Naive thymus-derived CD4-positive, alpha-beta T cell (primary cell): ENCODE results near the gene IRS1. TPM values are rescaled to one million over a fixed set of nuclear protein-coding genes. Genes with fewer than 3 reads are reported as not detected.
A peak's percentile ranks its signal among the peaks of the same experiment; 100 is the strongest.

ENCODE experiments used
- ATAC-seq: fragments of 150-1000 bp; cut with Tn5 transposase; 2 replicates; pipeline ENCODE4 v1.10.0; 2021; ENCODE audit warnings: mild to moderate bottlenecking, moderate library complexity
- CTCF ChIA-PET: fragments of 350-600 bp; sonication (Branson Sonifier 250); formaldehyde crosslinking; loops from one replicate; lab custom pipeline; 2021; ENCODE audit warnings: antibody characterized with exemption; lab: Charles Lee
- POLR2A ChIA-PET: fragments of 350-600 bp; sonication (Branson Sonifier 250); formaldehyde crosslinking; loops from one replicate; lab custom pipeline; 2021; ENCODE audit warnings: antibody characterized with exemption, inconsistent platforms; lab: Charles Lee
- DNase-seq, 9 donors: peaks; one replicate each; pipeline versions ENCODE4 v3.0.0 to v3.0.0-alpha.2; 2020 to 2022; ENCODE audit warnings: mixed read lengths in 1 of 9
- H3K27ac ChIP-seq: one replicate; pipeline ENCODE4 v1.7.0; 2013; ENCODE audit warnings: mild to moderate bottlenecking, low read depth, low read length, moderate library complexity
- H3K27me3 ChIP-seq, 2 donors: one replicate each; pipeline ENCODE4 v1.7.0; 2013; ENCODE audit warnings: low read length in 2 of 2, mild to moderate bottlenecking in 2 of 2, moderate library complexity in 2 of 2; ENCODE audit not compliant: control insufficient read depth in 2 of 2, insufficient read depth in 2 of 2
- H3K36me3 ChIP-seq, 3 experiments: 1 replicate in 2 of 3; 2 replicates in 1 of 3; pipeline ENCODE4 v1.7.0; 2013; ENCODE audit warnings: low read length in 3 of 3, mild to moderate bottlenecking in 3 of 3, moderate library complexity in 1 of 3; ENCODE audit not compliant: insufficient read depth in 3 of 3, control insufficient read depth in 2 of 3
- H3K4me1 ChIP-seq, 2 donors: one replicate each; pipeline ENCODE4 v1.7.0; 2013; ENCODE audit warnings: low read length in 2 of 2, mild to moderate bottlenecking in 2 of 2, moderate library complexity in 1 of 2; ENCODE audit not compliant: control insufficient read depth in 2 of 2, insufficient read depth in 2 of 2
- H3K4me3 ChIP-seq: 2 replicates; pipeline ENCODE4 v1.7.0; 2013; ENCODE audit warnings: mild to moderate bottlenecking, low read length
- H3K9me3 ChIP-seq, 3 experiments: 1 replicate in 2 of 3; 2 replicates in 1 of 3; pipeline ENCODE4 v1.7.0; 2013; ENCODE audit warnings: low read length in 3 of 3; ENCODE audit not compliant: control insufficient read depth in 2 of 3
- H3K27ac Mint-ChIP-seq, 9 donors: one replicate each; pipeline ENCODE4 v1.8.0; 2020 to 2022; ENCODE audit warnings: mixed read lengths in 9 of 9, mild to moderate bottlenecking in 8 of 9, moderate library complexity in 5 of 9, inconsistent platforms in 2 of 9
- H3K27me3 Mint-ChIP-seq, 5 donors: one replicate each; pipeline ENCODE4 v1.8.0; 2021 to 2022; ENCODE audit warnings: mixed read lengths in 5 of 5, mild to moderate bottlenecking in 1 of 5
- H3K36me3 Mint-ChIP-seq, 5 donors: one replicate each; pipeline ENCODE4 v1.8.0; 2020 to 2022; ENCODE audit warnings: mixed read lengths in 5 of 5, mild to moderate bottlenecking in 3 of 5, inconsistent platforms in 1 of 5
- H3K4me1 Mint-ChIP-seq, 7 donors: one replicate each; pipeline ENCODE4 v1.8.0; 2020 to 2022; ENCODE audit warnings: mixed read lengths in 7 of 7, mild to moderate bottlenecking in 3 of 7, inconsistent platforms in 1 of 7
- H3K4me3 Mint-ChIP-seq, 10 donors: one replicate each; pipeline ENCODE4 v1.8.0; 2020 to 2022; ENCODE audit warnings: mild to moderate bottlenecking in 10 of 10, mixed read lengths in 10 of 10, moderate library complexity in 6 of 10, inconsistent platforms in 2 of 10
- H3K9me3 Mint-ChIP-seq, 11 donors: one replicate each; pipeline ENCODE4 v1.8.0; 2020 to 2022; ENCODE audit warnings: mixed read lengths in 11 of 11, mild to moderate bottlenecking in 4 of 11, inconsistent platforms in 1 of 11, moderate library complexity in 1 of 11
- intact Hi-C, 2 donors: fragments of 100-400 bp; cut with micrococcal nuclease; formaldehyde crosslinking; loops; one replicate each; pipeline ENCODE4 v1.15.1; 2023
- polyA plus RNA-seq, 2 donors: library from polyadenylated mRNA; unstranded; fragments of 300-500 nt; fragmentation: Illumina TruSeq; gene quantifications; one replicate each; pipeline ENCODE4 v1.2.3, GENCODE V29; 2021
- total RNA-seq, 6 experiments: library from RNA in 5 of 6; stranded (reverse) in 5 of 6; gene quantifications; 1 replicate in 5 of 6; 2 replicates in 1 of 6; pipeline ENCODE4 v1.2.3 and lab custom pipeline; 2021 to 2026

IRS1 gene
- total and polyA plus RNA-seq, 7 experiments from 2014 or later: 0.40 to 7.1 (median 3.3) TPM

GRCh38 chr2:226790431-226790830 lies 9.2 kb downstream of the IRS1 start:
- no peaks in the 10 kb centered on the region for H3K9me3 ChIP-seq
- peak overlapping the region; percentile 92 to 99 (median 97) for H3K4me3 Mint-ChIP-seq
- ATAC-seq: no peak
- peaks cover 0 to 3% (median 0%) of the 10 kb centered on the region in 5 donors for H3K27me3 Mint-ChIP-seq
- H3K27me3 ChIP-seq: no peaks in the 10 kb centered on the region
- intact Hi-C loops: loop anchor here (5.0 kb wide), 3 partner anchors 73 to 1843 kb away; partner anchors contain the start of gene AGFG1 (in 1 of the 2)
- no peaks in the 10 kb centered on the region for H3K36me3 ChIP-seq
- H3K4me1 Mint-ChIP-seq: peaks cover 5 to 54% (median 39%) of the 10 kb centered on the region in 7 donors
- ChIA-PET POLR2A (interaction anchor here (1.0 to 3.8 kb wide), 6 partner anchors 10 to 60 kb away, joined by 4 to 28 read pairs (median 6); partner anchors contain the start of genes IRS1 and RHBDD1), CTCF (interaction anchor here (1.0 to 1.2 kb wide), 4 partner anchors 8 to 18 kb away, joined by 3 to 6 read pairs (median 4); no protein-coding TSS in a partner anchor)
- DNase-seq: no peak
- H3K4me3 ChIP-seq: peak overlapping the region; percentile 79
- peaks cover 0 to 18% (median 0%) of the 10 kb centered on the region in 5 donors for H3K36me3 Mint-ChIP-seq
- H3K4me1 ChIP-seq: peaks cover 8 to 12% of the 10 kb centered on the region in 2 donors
- peaks cover 0 to 3% (median 0%) of the 10 kb centered on the region in 11 donors for H3K9me3 Mint-ChIP-seq
- H3K27ac ChIP-seq: no peak overlapping the region
- H3K27ac Mint-ChIP-seq: peak overlapping the region; percentile 99 to 100 (median 99)

GRCh38 chr2:226790011-226790410 lies 9.6 kb downstream of the IRS1 start:
- ATAC-seq (no peak), DNase-seq (no peak)
- Histone ChIP-seq H3K36me3 (no peaks in the 10 kb centered on the region), H3K27ac (no peak overlapping the region), H3K9me3 (no peaks in the 10 kb centered on the region), H3K4me3 (no peak overlapping the region), H3K4me1 (peaks cover 8 to 12% of the 10 kb centered on the region in 2 donors), H3K27me3 (no peaks in the 10 kb centered on the region)
- intact Hi-C loops: loop anchor here (5.0 kb wide), 3 partner anchors 73 to 1843 kb away; partner anchors contain the start of gene AGFG1 (in 1 of the 2)
- peaks cover 5 to 54% (median 39%) of the 10 kb centered on the region in 7 donors for H3K4me1 Mint-ChIP-seq
- POLR2A ChIA-PET: interaction anchor here (1.2 to 3.8 kb wide), 6 partner anchors 8 to 46 kb away, joined by 3 to 28 read pairs (median 6); partner anchors contain the start of genes IRS1 and RHBDD1
- H3K4me3 Mint-ChIP-seq: peak overlapping the region in 8 of 10 donors; percentile 17 to 99 (median 94)
- CTCF ChIA-PET: interaction anchor here (1.0 to 1.4 kb wide), 4 partner anchors 9 to 17 kb away, joined by 4 to 6 read pairs (median 6); partner anchors contain the start of gene IRS1
- H3K27ac Mint-ChIP-seq: peak overlapping the region in 8 of 9 donors; percentile 15 to 100 (median 99)
- peaks cover 0 to 3% (median 0%) of the 10 kb centered on the region in 11 donors for H3K9me3 Mint-ChIP-seq
- H3K27me3 Mint-ChIP-seq: peaks cover 0 to 3% (median 0%) of the 10 kb centered on the region in 5 donors
- H3K36me3 Mint-ChIP-seq: peaks cover 0 to 18% (median 0%) of the 10 kb centered on the region in 5 donors

- Mint-ChIP-seq H3K27ac (peak overlapping the region in 4 of 9 donors; percentile 15 to 99 (median 82)), H3K4me1 (peaks cover 5 to 46% (median 31%) of the 10 kb centered on the region in 7 donors), H3K4me3 (no peak overlapping the region), H3K36me3 (peaks cover 0 to 19% (median 0%) of the 10 kb centered on the region in 5 donors), H3K27me3 (peaks cover 0 to 3% (median 0%) of the 10 kb centered on the region in 5 donors), H3K9me3 (peaks cover 0 to 3% (median 0%) of the 10 kb centered on the region in 11 donors)
- peaks cover 8 to 12% of the 10 kb centered on the region in 2 donors for H3K4me1 ChIP-seq
- H3K9me3 ChIP-seq: no peaks in the 10 kb centered on the region
- H3K4me3 ChIP-seq: no peak overlapping the region
- no peak for ATAC-seq
- no peaks in the 10 kb centered on the region for H3K36me3 ChIP-seq
- ChIA-PET CTCF (interaction anchor here (0.8 to 1.4 kb wide), 4 partner anchors 12 to 17 kb away, joined by 3 to 6 read pairs (median 3); partner anchors contain the start of gene IRS1), POLR2A (interaction anchor here (1.0 to 3.8 kb wide), 4 partner anchors 9 to 47 kb away, joined by 3 to 28 read pairs (median 3); partner anchors contain the start of gene RHBDD1)
- no peaks in the 10 kb centered on the region for H3K27me3 ChIP-seq
- no peak for DNase-seq
- intact Hi-C loops: no loop called here
- H3K27ac ChIP-seq: no peak overlapping the region
These were observed 10.6 kb downstream of the IRS1 start for GRCh38 chr2:226788881-226789490.

DNA sequence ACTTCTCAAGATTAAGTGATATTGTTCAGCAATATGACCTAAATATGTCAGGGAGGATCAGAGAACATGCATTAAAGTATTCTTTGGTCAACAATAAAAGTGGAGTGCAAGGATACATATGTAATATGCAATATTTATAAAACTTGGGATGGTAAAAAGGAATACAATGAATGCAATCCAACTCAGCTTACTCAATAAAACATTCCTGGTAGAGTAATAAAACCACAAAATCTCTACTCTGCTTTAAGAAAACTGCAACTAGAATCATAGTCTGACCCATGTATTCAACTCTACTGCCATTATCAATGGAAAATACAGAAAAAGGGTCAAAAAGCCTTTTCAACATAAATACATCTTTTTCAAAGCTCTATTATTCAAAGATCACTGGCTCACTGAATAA lies 11.6 kb downstream of the IRS1 start:
- Histone ChIP-seq H3K27me3 (no peaks in the 10 kb centered on the region), H3K27ac (no peak overlapping the region), H3K4me3 (no peak overlapping the region), H3K36me3 (no peaks in the 10 kb centered on the region), H3K4me1 (peaks cover 8 to 12% of the 10 kb centered on the region in 2 donors), H3K9me3 (no peaks in the 10 kb centered on the region)
- H3K9me3 Mint-ChIP-seq: peaks cover 0 to 9% (median 0%) of the 10 kb centered on the region in 11 donors
- ChIA-PET POLR2A (interaction anchor here (0.7 to 3.8 kb wide), 5 partner anchors 10 to 48 kb away, joined by 3 to 28 read pairs (median 4); partner anchors contain the start of gene RHBDD1), CTCF (no interaction called here)
- ATAC-seq: no peak
- H3K27ac Mint-ChIP-seq: peak overlapping the region in 2 of 9 donors; percentile 51 to 99
- DNase-seq: no peak
- peaks cover 5 to 37% (median 22%) of the 10 kb centered on the region in 7 donors for H3K4me1 Mint-ChIP-seq
- H3K4me3 Mint-ChIP-seq: peak overlapping the region in 1 of 10 donors; percentile 8
- intact Hi-C loops: no loop called here
- peaks cover 0 to 3% (median 0%) of the 10 kb centered on the region in 5 donors for H3K27me3 Mint-ChIP-seq
- H3K36me3 Mint-ChIP-seq: peaks cover 0 to 26% (median 3%) of the 10 kb centered on the region in 5 donors

DNA sequence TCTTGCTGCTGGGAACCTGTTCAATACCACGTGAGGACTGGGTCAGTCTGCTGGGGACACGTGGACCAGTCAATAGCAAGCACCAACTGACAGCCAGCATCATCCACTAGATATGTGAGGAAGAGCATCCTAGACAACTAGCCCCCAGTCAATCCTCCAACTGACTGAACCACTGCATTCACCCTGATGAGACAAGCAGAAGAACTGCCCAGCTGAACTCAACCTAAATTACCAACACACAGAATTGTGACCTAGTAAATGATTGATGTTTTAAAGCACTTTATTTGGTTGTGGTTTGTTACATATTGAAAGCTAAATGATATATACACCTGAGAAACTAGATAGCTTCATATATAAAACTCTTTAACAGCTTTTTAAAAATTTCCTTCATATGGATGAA lies 15.7 kb downstream of the IRS1 start:
- Histone ChIP-seq H3K4me3 (no peak overlapping the region), H3K27ac (no peak overlapping the region), H3K4me1 (no peaks in the 10 kb centered on the region), H3K36me3 (no peaks in the 10 kb centered on the region), H3K9me3 (no peaks in the 10 kb centered on the region), H3K27me3 (no peaks in the 10 kb centered on the region)
- H3K36me3 Mint-ChIP-seq: peaks cover 0 to 35% (median 3%) of the 10 kb centered on the region in 5 donors
- CTCF ChIA-PET: no interaction called here
- H3K4me1 Mint-ChIP-seq: peaks cover 0 to 16% (median 0%) of the 10 kb centered on the region in 7 donors
- ATAC-seq (no peak), DNase-seq (no peak)
- intact Hi-C loops: no loop called here
- H3K27me3 Mint-ChIP-seq: peaks cover 0 to 5% (median 0%) of the 10 kb centered on the region in 5 donors
- POLR2A ChIA-PET: interaction anchor here (0.7 kb wide), 1 partner anchor 526 kb away, joined by 3 read pairs; no protein-coding TSS in a partner anchor
- H3K9me3 Mint-ChIP-seq: peaks cover 0 to 10% (median 0%) of the 10 kb centered on the region in 11 donors
- H3K27ac Mint-ChIP-seq: no peak overlapping the region
- no peak overlapping the region for H3K4me3 Mint-ChIP-seq

DNA sequence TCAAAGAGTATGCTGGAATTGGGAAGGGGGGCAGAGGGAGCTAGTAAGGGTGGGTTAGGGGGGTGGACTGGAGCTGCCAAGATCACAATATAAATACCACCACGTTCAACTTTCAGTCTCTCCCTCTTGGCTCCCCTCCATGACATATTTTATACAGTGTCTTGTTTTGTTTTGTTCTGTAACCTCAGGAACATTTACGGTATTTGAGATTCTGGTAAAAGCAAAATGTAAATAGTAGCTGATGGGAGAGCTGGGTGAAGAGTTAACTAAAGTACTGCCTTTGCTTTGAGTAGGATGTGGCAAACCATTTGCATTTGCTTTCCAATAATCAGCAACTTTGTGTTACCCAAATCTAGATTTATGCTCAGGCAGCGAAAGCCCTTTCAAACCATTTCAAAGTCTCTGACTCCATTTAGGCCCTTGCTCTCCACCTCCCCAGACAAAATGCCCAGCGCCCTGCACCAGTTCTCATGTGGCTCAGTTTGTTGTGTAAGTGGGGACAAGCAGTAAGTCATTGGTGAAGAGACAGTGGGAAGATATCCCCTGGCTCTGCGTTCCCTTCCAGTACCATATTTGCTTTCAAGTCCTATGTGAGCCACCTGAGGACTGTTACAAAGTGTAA lies 17.4 kb downstream of the IRS1 start:
- ChIA-PET POLR2A (no interaction called here), CTCF (no interaction called here)
- intact Hi-C loops: no loop called here
- no peak overlapping the region for H3K27ac ChIP-seq
- peak overlapping the region in 2 of 9 donors; percentile 82 to 93 for H3K27ac Mint-ChIP-seq
- H3K36me3 ChIP-seq: no peaks in the 10 kb centered on the region
- peaks cover 0 to 5% (median 0%) of the 10 kb centered on the region in 5 donors for H3K27me3 Mint-ChIP-seq
- peaks cover 0 to 13% (median 0%) of the 10 kb centered on the region in 11 donors for H3K9me3 Mint-ChIP-seq
- H3K27me3 ChIP-seq: no peaks in the 10 kb centered on the region
- peak overlapping the region in 1 of 10 donors; percentile 57 for H3K4me3 Mint-ChIP-seq
- peaks cover 0 to 36% (median 3%) of the 10 kb centered on the region in 5 donors for H3K36me3 Mint-ChIP-seq
- no peaks in the 10 kb centered on the region for H3K4me1 ChIP-seq
- DNase-seq (no peak), ATAC-seq (no peak)
- H3K4me3 ChIP-seq: no peak overlapping the region
- peaks cover 0 to 7% (median 0%) of the 10 kb centered on the region in 7 donors for H3K4me1 Mint-ChIP-seq
- H3K9me3 ChIP-seq: no peaks in the 10 kb centered on the region
